ENCODE results near the gene CNKSR2.

Gene CNKSR2

DNA sequence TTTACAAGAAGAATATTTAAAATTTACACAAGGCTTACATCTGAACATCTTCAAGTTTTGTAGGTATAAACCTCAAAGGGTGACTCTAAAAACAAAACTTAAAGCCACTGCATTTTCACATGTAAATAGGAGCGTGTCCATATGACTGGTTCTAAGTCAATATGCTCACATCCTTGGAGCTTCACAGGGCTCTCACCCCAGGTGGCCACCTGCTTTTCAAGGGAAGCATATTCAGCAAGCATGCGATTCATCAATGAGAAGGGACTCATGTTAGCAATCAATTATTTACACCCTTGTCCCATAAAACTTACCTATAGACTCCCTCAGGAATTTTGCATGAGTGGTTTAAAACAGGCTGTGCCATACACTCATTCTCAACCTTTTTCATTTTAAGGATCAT, 301.7 kb downstream of the CNKSR2 start:
- DNase-seq (ENCODE audit: low spot score): no peak

DNA sequence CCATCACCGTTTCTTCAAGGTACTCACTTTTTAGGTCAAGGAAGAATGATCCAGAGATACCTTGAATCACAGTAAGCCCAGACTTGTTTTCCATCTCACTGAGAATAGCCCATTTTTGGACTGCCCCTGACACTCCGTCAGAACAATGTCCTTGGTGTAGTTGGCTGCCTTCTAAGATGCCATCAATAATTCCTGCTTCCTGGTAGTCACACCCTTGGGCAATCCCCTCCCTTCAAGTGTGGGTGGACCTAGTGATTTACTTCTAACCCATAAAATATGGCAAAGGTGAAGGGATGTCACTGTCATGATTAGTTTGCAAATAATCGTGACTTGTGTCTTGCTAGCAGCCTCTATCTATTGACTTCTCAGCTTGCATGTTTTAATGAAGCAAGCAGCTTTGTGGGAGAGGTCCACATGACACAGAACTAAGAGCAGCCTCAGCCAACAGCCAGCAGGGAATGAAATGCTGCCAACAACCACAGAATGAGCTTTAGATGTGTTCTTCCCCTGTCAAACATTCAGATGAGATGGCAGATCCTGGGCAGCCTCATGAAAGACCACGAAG, 303.9 kb downstream of the CNKSR2 start:
- no peak for DNase-seq (ENCODE audit: low spot score)

DNA sequence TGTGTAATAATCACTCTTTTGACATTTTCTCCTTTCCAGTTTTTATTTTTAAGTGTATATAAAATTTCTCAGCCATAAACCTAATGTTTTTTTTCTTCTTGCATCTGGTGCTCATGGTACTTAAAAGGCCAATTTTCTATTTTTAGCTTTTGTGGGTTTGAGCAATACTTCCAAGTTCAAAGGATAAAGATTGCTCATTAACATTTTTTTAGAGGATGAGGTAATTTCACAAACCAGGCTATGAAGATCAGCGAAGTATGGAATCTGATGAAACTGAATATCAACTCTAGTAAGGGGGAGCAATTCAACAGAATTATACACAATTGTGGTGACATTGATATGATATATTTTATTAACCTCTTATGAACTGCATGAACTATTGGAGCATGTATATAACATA, 309.7 kb downstream of the CNKSR2 start:
- DNase-seq (ENCODE audit: low spot score): no peak

DNA sequence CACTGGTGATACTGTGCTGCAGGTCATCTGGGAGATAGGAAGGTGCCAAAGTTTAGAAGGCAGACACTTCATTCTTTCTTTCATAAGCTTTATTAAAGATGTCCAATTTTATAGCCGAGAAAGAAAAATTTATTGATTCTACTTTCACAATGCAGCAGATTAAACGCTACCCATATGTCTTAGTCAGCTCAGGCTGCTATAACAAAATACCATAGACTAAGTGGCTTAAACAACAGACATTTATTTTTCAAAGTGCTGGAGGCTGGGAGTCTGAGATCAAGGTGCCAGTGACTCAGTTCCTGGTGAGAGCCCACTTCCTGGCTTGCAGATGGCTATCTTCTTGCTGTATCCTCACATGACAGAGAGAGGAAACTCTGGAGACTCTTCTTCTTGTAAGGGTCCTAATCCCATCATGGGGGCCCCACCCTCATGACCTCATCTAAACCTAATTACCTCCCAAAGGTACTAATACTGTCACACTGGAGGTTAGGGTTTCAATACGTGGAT, 317.3 kb downstream of the CNKSR2 start:
- no peak for DNase-seq (ENCODE audit: low spot score)

DNA sequence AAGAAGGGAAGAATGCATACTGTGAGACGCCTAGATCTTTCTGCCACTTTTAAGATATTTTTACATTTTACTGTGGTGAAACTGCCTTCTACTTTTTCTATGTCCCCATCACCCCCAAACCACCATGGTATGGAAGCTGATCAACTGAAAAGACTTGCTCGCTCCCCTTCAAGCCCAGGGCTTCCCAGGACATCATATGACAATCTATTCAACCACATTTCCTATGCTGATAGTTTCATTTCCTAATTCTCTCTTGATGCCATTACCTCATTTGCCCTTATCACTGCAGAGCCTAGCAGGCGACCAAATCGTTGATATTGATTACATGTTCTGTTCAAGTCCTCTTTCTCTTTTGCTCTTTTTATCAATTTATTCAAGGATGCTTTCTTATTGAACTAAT, 324.1 kb downstream of the CNKSR2 start:
- DNase-seq (ENCODE audit: low spot score): no peak

DNA sequence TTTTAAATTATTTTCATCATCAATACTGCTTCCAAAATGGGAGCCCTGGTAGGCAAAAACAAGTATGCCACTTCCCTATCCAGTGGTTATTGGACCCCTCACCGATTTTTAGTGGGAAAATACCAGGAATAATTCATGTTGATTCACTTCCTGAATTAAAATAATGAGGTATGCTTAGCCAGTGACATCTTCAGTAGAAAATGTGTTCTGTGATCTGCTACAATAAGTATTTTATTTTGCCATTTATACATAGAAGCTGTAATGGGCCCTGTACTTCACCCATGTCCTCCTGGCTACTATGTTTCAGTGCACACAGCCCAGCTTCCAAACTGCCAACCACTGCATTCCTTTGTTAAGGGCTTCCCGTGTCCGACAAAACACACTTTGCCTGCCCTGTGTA, 324.9 kb downstream of the CNKSR2 start:
- no peak for DNase-seq (ENCODE audit: low spot score)

DNA sequence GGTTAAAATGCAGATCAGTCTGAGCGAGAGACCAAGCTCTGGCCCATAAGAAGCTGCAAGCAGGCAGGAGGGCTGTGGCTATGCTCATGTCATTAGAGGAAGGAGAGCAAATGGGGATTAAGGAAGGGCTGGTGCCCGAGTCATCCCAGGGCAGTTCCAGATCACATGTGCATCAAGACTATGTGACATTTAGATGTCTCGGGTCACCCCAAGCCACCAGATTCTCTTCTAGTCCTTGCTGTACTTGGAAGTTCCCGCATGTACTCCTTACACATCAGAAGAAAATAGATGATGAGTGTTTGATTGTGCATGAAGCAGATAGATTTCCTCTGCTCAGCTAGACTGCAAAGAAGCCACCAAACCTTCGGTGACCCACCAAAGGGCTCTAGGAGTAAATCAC, 326.1 kb downstream of the CNKSR2 start:
- no peak for DNase-seq (ENCODE audit: low spot score)

DNA sequence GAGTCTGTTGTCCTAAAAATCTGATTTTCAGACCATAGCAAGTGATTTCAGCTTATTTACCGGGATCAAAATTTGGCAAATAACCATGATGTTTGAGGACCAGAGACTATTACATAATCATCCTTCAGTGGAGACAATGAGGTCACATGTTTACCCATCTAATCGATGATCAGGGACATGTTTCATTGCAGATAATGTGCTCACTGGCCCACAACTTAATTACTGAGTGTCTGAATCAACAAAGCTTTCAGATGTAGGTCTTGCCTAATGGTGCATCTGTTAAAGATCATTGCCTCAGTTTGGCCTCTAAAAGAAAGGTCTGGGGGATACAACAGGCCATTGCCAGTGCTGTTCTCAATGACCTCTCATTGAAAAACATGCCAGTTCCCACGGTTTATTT, 326.7 kb downstream of the CNKSR2 start:
- no peak for DNase-seq (ENCODE audit: low spot score)

DNA sequence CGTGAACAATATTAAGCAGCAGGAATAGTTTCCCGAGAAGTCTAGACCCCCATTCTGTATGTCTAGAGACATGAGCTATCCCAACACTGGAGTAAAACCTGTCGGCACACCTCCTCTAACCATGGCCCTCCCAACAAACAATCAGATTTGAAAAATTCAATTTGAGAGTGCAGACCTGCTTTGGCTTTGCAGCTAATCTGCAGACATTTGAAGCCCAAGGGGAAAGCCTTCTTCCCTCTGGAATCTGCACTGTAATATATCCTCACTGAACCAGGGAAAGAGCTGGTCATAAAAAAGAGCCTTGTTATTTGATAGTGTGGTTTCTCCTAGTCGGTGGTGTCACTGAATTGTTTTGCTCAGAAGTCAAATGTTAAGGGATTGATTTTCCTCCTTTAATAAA, 328.5 kb downstream of the CNKSR2 start:
- no peak for DNase-seq (ENCODE audit: low spot score)

All from activated CD4-positive, alpha-beta T cell treated with anti-CD3 and anti-CD28 coated beads, Interleukin-2, Interleukin-4, amounts not matched to agents 100 ng/mL and 50 ng/mL, durations not matched to agents 16 hours and 8 hours (primary cell).